ENCODE data around the gene FOXJ1. TPM values are rescaled to one million over a fixed set of nuclear protein-coding genes. Genes with fewer than 3 reads are reported as not detected.

Gene FOXJ1
- total and polyA plus RNA-seq, 3 donors from 2014 or later: 22.9 to 30.5 (median 29.4) TPM

GRCh38 chr17:76184290-76184689, 43.2 kb upstream of the FOXJ1 start:
- H3K9me3 ChIP-seq: no peaks in the 10 kb centered on the region
- no peaks in the 10 kb centered on the region for H3K36me3 ChIP-seq (ENCODE audit: low read depth, missing control alignments)
- 56 to 63% methylated on average over 2 of the region's 2 CpGs for WGBS, 2 donors
- intact Hi-C loops (cut with DNase I; ENCODE audit: low total_unique reads): no loop called here
- TF ChIP-seq POLR2A (IDR thresholded peaks at IDR 0.05) (no peak), CTCF (IDR thresholded peaks at IDR 0.05) (no peak)
- no peak for DNase-seq
- H3K27ac ChIP-seq: no peak overlapping the region
- no peaks in the 10 kb centered on the region for H3K27me3 ChIP-seq
- H3K4me3 ChIP-seq: no peak overlapping the region
- peaks cover 3% of the 10 kb centered on the region for H3K4me1 ChIP-seq

DNA sequence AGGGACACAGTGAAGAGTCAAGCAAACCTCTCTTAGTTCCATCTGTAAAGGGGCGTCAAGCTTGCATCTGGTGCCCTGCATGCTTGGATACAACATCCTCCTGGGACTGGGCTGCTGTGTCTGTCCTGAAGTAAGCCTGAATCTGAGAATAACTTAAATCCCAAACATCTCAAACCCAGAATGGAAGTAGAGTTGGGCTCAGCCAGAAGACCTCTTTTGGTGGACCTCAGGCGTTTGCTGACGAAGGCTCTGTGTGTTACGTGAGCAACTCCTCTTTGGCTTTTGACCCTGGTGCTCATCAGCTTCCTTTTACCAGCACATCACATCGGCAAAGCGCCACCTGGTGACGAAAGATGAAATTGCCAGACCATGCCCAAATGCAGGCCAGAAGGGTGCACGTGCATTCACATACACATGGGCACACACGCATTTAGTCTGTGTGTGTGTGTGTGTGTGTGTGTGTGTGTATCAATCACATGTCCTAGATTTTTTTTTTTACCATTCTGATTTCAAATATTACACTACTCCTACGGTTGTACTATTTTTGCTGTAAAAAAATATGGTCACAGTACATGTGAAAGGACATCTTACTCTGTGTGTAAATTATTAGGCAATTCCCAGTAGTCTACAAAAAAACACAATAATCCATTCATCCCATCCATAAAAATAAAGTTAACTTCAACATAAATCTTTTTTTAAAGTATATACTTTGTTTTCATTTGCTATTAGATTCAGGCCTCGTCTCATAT, 41.1 kb upstream of the FOXJ1 start:
- Histone ChIP-seq H3K27me3 (no peaks in the 10 kb centered on the region), H3K4me1 (no peaks in the 10 kb centered on the region), H3K36me3 (ENCODE audit: low read depth, missing control alignments) (no peaks in the 10 kb centered on the region), H3K4me3 (no peak overlapping the region), H3K27ac (no peak overlapping the region), H3K9me3 (no peaks in the 10 kb centered on the region)
- WGBS, 2 donors: 21 to 33% methylated on average over 11 of the region's 11 CpGs
- peak; percentile 78 to 93 (median 90) for TF ChIP-seq CTCF (IDR thresholded peaks at IDR 0.05)
- no peak for TF ChIP-seq POLR2A (IDR thresholded peaks at IDR 0.05)
- intact Hi-C loops (cut with DNase I; ENCODE audit: low total_unique reads): no loop called here
- DNase-seq: peak; percentile 95

- Histone ChIP-seq H3K36me3 (ENCODE audit: low read depth, missing control alignments) (no peaks in the 10 kb centered on the region), H3K27me3 (no peaks in the 10 kb centered on the region), H3K4me3 (no peak overlapping the region), H3K4me1 (no peaks in the 10 kb centered on the region), H3K9me3 (no peaks in the 10 kb centered on the region), H3K27ac (no peak overlapping the region)
- no peak for DNase-seq
- intact Hi-C loops (cut with DNase I; ENCODE audit: low total_unique reads): no loop called here
- TF ChIP-seq POLR2A (IDR thresholded peaks at IDR 0.05) (no peak), CTCF (IDR thresholded peaks at IDR 0.05) (peak in 1 of 3 experiments; percentile 1)
- 77 to 82% methylated on average over 6 of the region's 6 CpGs for WGBS, 2 donors
Observed at GRCh38 chr17:76179496-76180467, 38.7 kb upstream of the FOXJ1 start.

DNA sequence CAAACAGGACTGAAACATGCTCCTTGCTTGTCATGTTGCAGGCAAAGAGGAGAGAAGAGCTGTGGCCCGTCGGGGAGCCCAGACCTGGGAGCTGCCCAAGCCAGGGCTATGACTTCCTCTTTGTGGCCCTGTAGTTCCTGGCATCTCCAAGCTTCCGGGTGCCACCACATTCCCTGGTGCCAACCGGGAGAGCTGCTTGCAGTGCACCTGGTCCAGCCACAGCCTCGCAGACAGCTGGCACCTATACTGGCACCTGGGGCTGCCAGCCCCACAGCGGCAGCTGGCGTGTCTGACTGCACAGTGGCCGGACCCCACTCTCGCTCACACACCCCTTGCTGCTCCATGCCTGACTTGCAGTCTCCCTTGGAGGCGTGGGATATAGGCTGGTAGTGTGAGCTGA, 37.1 kb upstream of the FOXJ1 start:
- Histone ChIP-seq H3K27me3 (no peaks in the 10 kb centered on the region), H3K4me1 (peaks cover 3% of the 10 kb centered on the region), H3K27ac (no peak overlapping the region), H3K4me3 (no peak overlapping the region), H3K36me3 (ENCODE audit: low read depth, missing control alignments) (no peaks in the 10 kb centered on the region), H3K9me3 (no peaks in the 10 kb centered on the region)
- 88 to 99% methylated on average over 7 to 10 of the region's 10 CpGs for WGBS, 2 donors
- TF ChIP-seq CTCF (IDR thresholded peaks at IDR 0.05): no peak
- no peak for TF ChIP-seq POLR2A (IDR thresholded peaks at IDR 0.05)
- intact Hi-C loops (cut with DNase I; ENCODE audit: low total_unique reads): no loop called here
- DNase-seq: no peak

Data from testis (tissue), 3 donors.